ENCODE measurements around the gene SLC6A6.

GRCh38 chr3:14376348-14377043 is 25.9 kb upstream of the SLC6A6 start:
- TF ChIP-seq, protein P1, sequence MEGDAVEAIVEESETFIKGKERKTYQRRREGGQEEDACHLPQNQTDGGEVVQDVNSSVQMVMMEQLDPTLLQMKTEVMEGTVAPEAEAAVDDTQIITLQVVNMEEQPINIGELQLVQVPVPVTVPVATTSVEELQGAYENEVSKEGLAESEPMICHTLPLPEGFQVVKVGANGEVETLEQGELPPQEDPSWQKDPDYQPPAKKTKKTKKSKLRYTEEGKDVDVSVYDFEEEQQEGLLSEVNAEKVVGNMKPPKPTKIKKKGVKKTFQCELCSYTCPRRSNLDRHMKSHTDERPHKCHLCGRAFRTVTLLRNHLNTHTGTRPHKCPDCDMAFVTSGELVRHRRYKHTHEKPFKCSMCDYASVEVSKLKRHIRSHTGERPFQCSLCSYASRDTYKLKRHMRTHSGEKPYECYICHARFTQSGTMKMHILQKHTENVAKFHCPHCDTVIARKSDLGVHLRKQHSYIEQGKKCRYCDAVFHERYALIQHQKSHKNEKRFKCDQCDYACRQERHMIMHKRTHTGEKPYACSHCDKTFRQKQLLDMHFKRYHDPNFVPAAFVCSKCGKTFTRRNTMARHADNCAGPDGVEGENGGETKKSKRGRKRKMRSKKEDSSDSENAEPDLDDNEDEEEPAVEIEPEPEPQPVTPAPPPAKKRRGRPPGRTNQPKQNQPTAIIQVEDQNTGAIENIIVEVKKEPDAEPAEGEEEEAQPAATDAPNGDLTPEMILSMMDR (IDR thresholded peaks at IDR 0.05): no peak
- no peak for TF ChIP-seq POLR2A (IDR thresholded peaks at IDR 0.05)
